H1 (cell line): ENCODE results near the gene LYPD6. TPM values are rescaled to one million over a fixed set of nuclear protein-coding genes. Genes with fewer than 3 reads are reported as not detected.

Source experiments
- SP4 ChIP-seq: IDR thresholded peaks from 2 replicates; pipeline ENCODE4 v1.6.1; 2012; ENCODE audit warnings: low read length, inconsistent platforms
- polyA plus RNA-seq, 7 experiments: library from polyadenylated mRNA; depleted of rRNA in 3 of 7; stranded (reverse) in 5 of 7; unstranded in 2 of 7; fragments of >200 nt in 5 of 7; fragments of 200-250 nt in 2 of 7; gene quantifications; 1 replicate in 5 of 7; 2 replicates in 1 of 7; 4 replicates in 1 of 7; pipeline versions ENCODE4 v1.2.1 to v1.2.3, GENCODE V29; 2011 to 2013; ENCODE audit warnings: missing spikeins in 2 of 7, mixed read lengths in 2 of 7
- total RNA-seq: library from RNA; stranded (reverse); fragmentation: NEBNext Ultra II Directional; extraction: Animal tissue kit (Norgen Biotek cat#: 25700); gene quantifications from 2 replicates; pipeline ENCODE4 v1.2.1, GENCODE V29; 2021

Gene LYPD6
- total and polyA plus RNA-seq, 2 of the 8 experiments (the other 6 are each of a cell fraction or from before 2014, with no cell fraction given) = 5.6 to 8.9 TPM

GRCh38 chr2:149329489-149330126 is 779 bp upstream of the LYPD6 start (continued):
- TF ChIP-seq SP4 = no peak
